Breast epithelium (tissue), 4 donors: ENCODE results near the gene BATF. TPM values are rescaled to one million over a fixed set of nuclear protein-coding genes. Genes with fewer than 3 reads are reported as not detected.
A peak's percentile ranks its signal among the peaks of the same experiment; 100 is the strongest.

ENCODE experiments used
- DNase-seq, 2 donors: peaks; one replicate each; pipeline ENCODE4 v3.0.0-alpha.2; 2019; ENCODE audit warnings: low spot score in 2 of 2
- H3K27ac ChIP-seq, 2 donors: fragments of 200-600 bp; sonication (generic) in 1 of 2; one replicate each; pipeline ENCODE4 v1.5.1; 2016 to 2019; ENCODE audit warnings: mild to moderate bottlenecking in 1 of 2
- H3K27me3 ChIP-seq, 2 donors: fragments of 200-600 bp; sonication (generic) in 1 of 2; one replicate each; pipeline versions ENCODE4 v1.5.1 to v1.6.0; 2017 to 2019; ENCODE audit warnings: control low read depth in 1 of 2, mild to moderate bottlenecking in 1 of 2
- H3K36me3 ChIP-seq: fragments of 200-600 bp; one replicate; pipeline ENCODE4 v1.5.1; 2019
- H3K4me1 ChIP-seq, 2 donors: fragments of 200-600 bp; sonication (generic); one replicate each; pipeline ENCODE4 v1.5.1; 2016 to 2019; ENCODE audit warnings: control low read depth in 1 of 2
- H3K4me3 ChIP-seq, 3 donors: fragments of 200-600 bp; sonication (generic); 1 replicate in 2 of 3; 2 replicates in 1 of 3; pipeline ENCODE4 v1.5.1; 2016 to 2019; ENCODE audit warnings: mild to moderate bottlenecking in 3 of 3, moderate library complexity in 2 of 3
- H3K9me3 ChIP-seq, 2 donors: fragments of 200-600 bp; sonication (generic) in 1 of 2; one replicate each; pipeline ENCODE4 v1.5.1; 2016 to 2019; ENCODE audit warnings: control low read depth in 1 of 2
- POLR2A ChIP-seq: fragments of 450-650 bp; IDR thresholded peaks from one replicate; pipeline ENCODE4 v1.6.1; 2016; ENCODE audit warnings: antibody characterized with exemption, mild to moderate bottlenecking, moderate library complexity
- POLR2AphosphoS5 ChIP-seq, 3 donors: sonication (generic); formaldehyde crosslinking; IDR thresholded peaks; one replicate each; pipeline ENCODE4 v1.6.1; 2017; ENCODE audit warnings: antibody characterized with exemption in 3 of 3
- intact Hi-C: fragments of 100-400 bp; cut with DNase I; formaldehyde crosslinking; loops from one replicate; pipeline ENCODE4 v1.15.1; 2023; ENCODE audit warnings: low total_unique reads
- total RNA-seq, 3 donors: library from RNA; depleted of rRNA; stranded (reverse); fragments of >200 nt; gene quantifications; one replicate each; pipeline ENCODE4 v1.1.0, GENCODE V29; 2016
- TF ChIP-seq, protein P1 (sequence below), 3 donors: fragments of 450-650 bp; IDR thresholded peaks; one replicate each; pipeline ENCODE4 v1.5.1; 2016 to 2017; ENCODE audit warnings: antibody characterized with exemption in 3 of 3, mild to moderate bottlenecking in 3 of 3, moderate library complexity in 3 of 3

The BATF gene
- total RNA-seq, 3 donors from 2014 or later: 15.7 to 43.6 (median 34.7) TPM

DNA sequence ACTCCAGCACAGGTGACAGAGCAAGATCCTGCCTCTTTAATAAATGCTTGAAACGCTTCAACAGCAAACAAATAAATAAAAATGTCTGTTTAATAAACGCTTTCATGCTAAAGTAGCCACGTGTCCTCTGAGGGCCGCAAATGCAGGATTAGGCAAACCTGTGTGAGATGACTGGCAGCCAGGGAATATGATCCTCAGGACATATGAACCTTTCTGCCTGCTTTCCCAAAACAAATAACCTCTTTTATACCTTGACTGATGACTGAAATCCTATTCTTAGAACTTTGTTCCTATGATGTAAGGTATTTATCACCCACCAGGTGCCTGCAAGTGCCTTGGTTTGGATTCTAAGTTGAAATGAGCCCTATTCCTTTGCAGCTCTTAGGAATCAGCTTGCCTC lies 41.7 kb downstream of the BATF start:
- H3K9me3 ChIP-seq: no peaks in the 10 kb centered on the region
- intact Hi-C loops: no loop called here
- no peaks in the 10 kb centered on the region for H3K4me1 ChIP-seq
- TF ChIP-seq POLR2A (no peak), POLR2AphosphoS5 (IDR thresholded peaks at IDR 0.05) (no peak)
- TF ChIP-seq, protein P1, sequence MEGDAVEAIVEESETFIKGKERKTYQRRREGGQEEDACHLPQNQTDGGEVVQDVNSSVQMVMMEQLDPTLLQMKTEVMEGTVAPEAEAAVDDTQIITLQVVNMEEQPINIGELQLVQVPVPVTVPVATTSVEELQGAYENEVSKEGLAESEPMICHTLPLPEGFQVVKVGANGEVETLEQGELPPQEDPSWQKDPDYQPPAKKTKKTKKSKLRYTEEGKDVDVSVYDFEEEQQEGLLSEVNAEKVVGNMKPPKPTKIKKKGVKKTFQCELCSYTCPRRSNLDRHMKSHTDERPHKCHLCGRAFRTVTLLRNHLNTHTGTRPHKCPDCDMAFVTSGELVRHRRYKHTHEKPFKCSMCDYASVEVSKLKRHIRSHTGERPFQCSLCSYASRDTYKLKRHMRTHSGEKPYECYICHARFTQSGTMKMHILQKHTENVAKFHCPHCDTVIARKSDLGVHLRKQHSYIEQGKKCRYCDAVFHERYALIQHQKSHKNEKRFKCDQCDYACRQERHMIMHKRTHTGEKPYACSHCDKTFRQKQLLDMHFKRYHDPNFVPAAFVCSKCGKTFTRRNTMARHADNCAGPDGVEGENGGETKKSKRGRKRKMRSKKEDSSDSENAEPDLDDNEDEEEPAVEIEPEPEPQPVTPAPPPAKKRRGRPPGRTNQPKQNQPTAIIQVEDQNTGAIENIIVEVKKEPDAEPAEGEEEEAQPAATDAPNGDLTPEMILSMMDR (IDR thresholded peaks at IDR 0.05): no peak
- no peaks in the 10 kb centered on the region for H3K27me3 ChIP-seq
- no peak for DNase-seq
- H3K36me3 ChIP-seq: no peaks in the 10 kb centered on the region
- H3K4me3 ChIP-seq: no peak overlapping the region
- H3K27ac ChIP-seq: no peak overlapping the region

DNA sequence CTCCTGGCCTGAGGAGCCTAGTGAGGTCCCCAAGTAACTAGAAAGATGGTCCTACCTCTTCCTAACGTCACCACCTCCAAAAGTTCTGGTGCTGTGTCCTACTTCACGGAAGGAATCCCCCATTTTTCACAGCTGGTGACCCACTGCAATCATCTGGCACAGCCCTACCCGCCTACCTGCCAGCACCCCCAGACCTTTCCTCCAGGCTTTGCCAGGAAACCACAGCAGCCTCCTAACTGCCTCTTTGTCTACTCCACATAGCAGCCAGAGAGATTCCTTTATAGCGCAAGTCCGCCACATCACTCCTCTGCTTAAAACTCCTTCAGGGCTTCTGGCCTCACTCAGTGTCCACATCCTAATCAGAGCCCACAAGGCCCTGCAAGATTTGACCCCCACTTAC lies 42.8 kb downstream of the BATF start:
- Histone ChIP-seq H3K9me3 (no peaks in the 10 kb centered on the region), H3K4me3 (no peak overlapping the region), H3K36me3 (no peaks in the 10 kb centered on the region), H3K4me1 (no peaks in the 10 kb centered on the region), H3K27ac (no peak overlapping the region), H3K27me3 (no peaks in the 10 kb centered on the region)
- TF ChIP-seq, protein P1 (IDR thresholded peaks at IDR 0.05): no peak
- TF ChIP-seq POLR2A (no peak), POLR2AphosphoS5 (IDR thresholded peaks at IDR 0.05) (no peak)
- no peak for DNase-seq
- intact Hi-C loops: loop anchor here (5.0 kb wide), 1 partner anchor 1433 kb away; no protein-coding TSS in a partner anchor

DNA sequence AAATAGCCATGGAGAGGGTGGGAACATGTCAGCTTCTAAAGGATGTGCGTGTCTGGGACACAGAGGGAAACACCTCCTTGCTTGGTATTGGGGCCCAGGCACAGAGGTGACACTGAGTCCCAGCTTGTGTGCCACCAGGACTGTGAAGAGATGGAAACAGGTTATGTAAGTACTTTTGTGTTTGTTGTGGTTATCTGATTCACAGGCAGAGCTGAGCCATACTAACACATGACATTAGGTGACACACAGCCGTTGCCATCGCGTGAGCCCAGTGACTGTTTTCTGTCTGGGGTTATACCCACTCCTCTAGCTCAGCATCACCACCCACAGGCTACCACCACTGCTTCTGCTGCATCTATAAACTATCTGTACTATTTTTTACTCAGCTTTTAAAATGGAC lies 44.1 kb downstream of the BATF start:
- no peaks in the 10 kb centered on the region for H3K27me3 ChIP-seq
- no peak overlapping the region for H3K4me3 ChIP-seq
- no peaks in the 10 kb centered on the region for H3K36me3 ChIP-seq
- intact Hi-C loops: loop anchor here (5.0 kb wide), 1 partner anchor 1434 kb away; no protein-coding TSS in a partner anchor
- TF ChIP-seq, protein P1 (IDR thresholded peaks at IDR 0.05): no peak
- TF ChIP-seq POLR2A (no peak), POLR2AphosphoS5 (IDR thresholded peaks at IDR 0.05) (no peak)
- H3K27ac ChIP-seq: peak overlapping the region in 1 of 2 donors; percentile 7
- DNase-seq: peak; percentile 36 to 61
- H3K4me1 ChIP-seq: no peaks in the 10 kb centered on the region
- no peaks in the 10 kb centered on the region for H3K9me3 ChIP-seq

DNA sequence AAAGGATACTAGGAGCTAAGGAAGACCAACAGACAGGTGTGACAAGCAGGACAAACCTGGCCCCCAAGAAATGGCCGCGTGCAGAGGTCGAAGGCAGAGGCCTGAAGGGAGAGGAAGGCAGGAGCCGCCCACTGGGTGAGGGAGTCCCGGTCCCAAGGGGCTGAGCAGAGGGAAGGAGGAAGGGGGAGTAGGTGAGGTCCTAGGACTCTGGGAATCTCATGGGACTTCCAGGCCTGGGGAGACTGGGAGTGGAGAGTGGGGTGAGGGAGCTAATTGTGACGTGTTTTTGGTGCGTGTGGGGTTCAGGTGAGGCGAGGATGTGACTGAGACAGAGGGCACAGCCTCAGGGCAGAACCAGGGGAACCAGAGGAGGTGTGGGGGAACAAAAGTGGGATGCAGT lies 44.5 kb downstream of the BATF start:
- no peak for DNase-seq
- H3K4me3 ChIP-seq: no peak overlapping the region
- intact Hi-C loops: loop anchor here (5.0 kb wide), 1 partner anchor 1434 kb away; no protein-coding TSS in a partner anchor
- H3K36me3 ChIP-seq: no peaks in the 10 kb centered on the region
- H3K27ac ChIP-seq: no peak overlapping the region
- no peaks in the 10 kb centered on the region for H3K27me3 ChIP-seq
- no peaks in the 10 kb centered on the region for H3K4me1 ChIP-seq
- no peaks in the 10 kb centered on the region for H3K9me3 ChIP-seq
- TF ChIP-seq POLR2AphosphoS5 (IDR thresholded peaks at IDR 0.05) (no peak), POLR2A (no peak)
- TF ChIP-seq, protein P1 (IDR thresholded peaks at IDR 0.05): no peak

DNA sequence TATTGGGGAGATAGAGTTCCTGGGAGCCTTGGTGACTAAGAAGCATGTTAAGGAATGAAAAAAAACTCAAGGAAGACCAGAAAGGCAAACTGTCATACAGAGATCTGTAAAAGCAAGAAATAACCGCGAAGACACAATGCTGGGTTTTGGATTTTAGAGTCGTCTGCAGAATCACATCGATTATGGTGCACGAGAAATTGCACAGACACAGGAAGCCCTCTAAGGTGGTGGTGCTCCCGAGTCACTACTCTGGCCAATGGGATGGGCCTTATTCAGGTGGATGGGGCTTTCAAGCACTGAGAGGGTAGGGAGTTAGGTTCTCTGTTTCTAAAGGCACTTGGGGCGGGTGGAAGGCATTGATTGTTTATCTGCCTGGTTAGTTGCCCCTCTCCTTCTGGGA lies 45.9 kb downstream of the BATF start:
- H3K36me3 ChIP-seq: no peaks in the 10 kb centered on the region
- no peak for DNase-seq
- no peak overlapping the region for H3K27ac ChIP-seq
- no peaks in the 10 kb centered on the region for H3K9me3 ChIP-seq
- intact Hi-C loops: loop anchor here (5.0 kb wide), 1 partner anchor 1436 kb away; no protein-coding TSS in a partner anchor
- no peaks in the 10 kb centered on the region for H3K4me1 ChIP-seq
- H3K27me3 ChIP-seq: no peaks in the 10 kb centered on the region
- no peak overlapping the region for H3K4me3 ChIP-seq
- TF ChIP-seq, protein P1 (IDR thresholded peaks at IDR 0.05): no peak
- TF ChIP-seq POLR2AphosphoS5 (IDR thresholded peaks at IDR 0.05) (no peak), POLR2A (no peak)
